PFSK-1 (cell line): ENCODE measurements around the gene IGF2BP2.

Experiments
- FOXP2 ChIP-seq: optimal IDR thresholded peaks from 2 replicates; pipeline ENCODE3; 2011; ENCODE audit warnings: borderline replicate concordance, control low read depth, inconsistent platforms; ENCODE audit not compliant: insufficient read depth; ENCODE audit errors: extremely low read length, extremely low read depth
- POLR2AphosphoS5 ChIP-seq: IDR thresholded peaks from 2 replicates; pipeline ENCODE4 v1.6.1; 2012; ENCODE audit warnings: low read depth, mild to moderate bottlenecking, control low read depth, low read length, moderate library complexity
- SIN3A ChIP-seq: IDR thresholded peaks from 2 replicates; pipeline ENCODE4 v1.6.1; 2012; ENCODE audit warnings: mild to moderate bottlenecking, low read length, moderate library complexity, borderline replicate concordance; ENCODE audit not compliant: insufficient read depth
- TAF1 ChIP-seq: IDR thresholded peaks from 2 replicates; pipeline ENCODE4 v1.6.1; 2012; ENCODE audit warnings: low read length, control low read depth, borderline replicate concordance; ENCODE audit not compliant: insufficient read depth
- TF ChIP-seq, protein P1 (sequence below), 2 experiments: IDR thresholded peaks; 2 replicates each; pipeline versions ENCODE4 v1.6.1 to v1.8.0; 2011 to 2012; ENCODE audit warnings: low read depth in 2 of 2, low read length in 2 of 2, control low read depth in 1 of 2, inconsistent platforms in 1 of 2, mild to moderate bottlenecking in 1 of 2, moderate library complexity in 1 of 2; ENCODE audit not compliant: insufficient read depth in 1 of 2

DNA sequence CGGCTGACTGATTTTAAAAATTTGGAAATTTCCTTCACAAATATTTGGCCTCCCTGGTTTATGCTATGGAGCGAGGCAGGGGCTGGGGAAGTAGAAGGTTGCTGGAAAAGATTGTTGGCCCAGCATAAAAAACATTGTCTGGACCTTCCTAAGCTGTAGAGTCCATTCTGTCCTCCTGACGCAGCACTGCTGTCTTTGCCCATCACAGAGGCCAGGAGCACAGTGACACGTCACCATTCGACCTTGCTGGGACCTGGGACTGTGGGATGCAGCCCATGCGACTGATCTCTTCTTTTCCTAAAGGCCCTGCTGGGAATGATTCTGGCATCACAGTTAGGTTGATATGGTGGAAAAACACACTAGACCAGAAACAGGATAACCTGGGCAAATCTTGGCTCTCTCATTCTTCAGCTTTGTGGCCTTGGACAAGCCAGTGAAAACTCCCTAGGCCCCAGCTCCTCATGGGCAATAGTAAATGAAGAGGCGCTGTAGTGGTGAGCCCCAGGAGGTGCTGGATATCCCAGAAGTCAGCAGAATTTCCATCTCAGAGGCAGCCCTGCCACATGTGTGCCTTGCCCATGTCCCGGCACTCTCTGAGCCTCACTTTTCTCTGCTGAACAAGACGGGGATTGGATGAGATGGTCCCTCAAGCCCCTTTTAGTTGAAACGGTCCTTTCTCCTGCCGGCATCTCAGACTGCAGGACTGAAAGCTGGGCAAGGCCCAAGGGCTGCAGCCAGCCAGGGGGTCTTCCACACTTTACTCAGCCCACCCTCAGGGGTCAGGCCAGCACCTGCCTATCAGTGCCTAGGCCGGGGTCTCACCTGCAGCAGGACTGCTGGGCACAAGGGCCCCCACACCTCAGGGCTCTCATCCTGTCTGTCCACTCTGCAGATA is 169.2 kb downstream of the IGF2BP2 start:
- TF ChIP-seq FOXP2: no peak
- TF ChIP-seq POLR2AphosphoS5: no peak
- no peak for TF ChIP-seq TAF1
- no peak for TF ChIP-seq SIN3A
- TF ChIP-seq, protein P1, sequence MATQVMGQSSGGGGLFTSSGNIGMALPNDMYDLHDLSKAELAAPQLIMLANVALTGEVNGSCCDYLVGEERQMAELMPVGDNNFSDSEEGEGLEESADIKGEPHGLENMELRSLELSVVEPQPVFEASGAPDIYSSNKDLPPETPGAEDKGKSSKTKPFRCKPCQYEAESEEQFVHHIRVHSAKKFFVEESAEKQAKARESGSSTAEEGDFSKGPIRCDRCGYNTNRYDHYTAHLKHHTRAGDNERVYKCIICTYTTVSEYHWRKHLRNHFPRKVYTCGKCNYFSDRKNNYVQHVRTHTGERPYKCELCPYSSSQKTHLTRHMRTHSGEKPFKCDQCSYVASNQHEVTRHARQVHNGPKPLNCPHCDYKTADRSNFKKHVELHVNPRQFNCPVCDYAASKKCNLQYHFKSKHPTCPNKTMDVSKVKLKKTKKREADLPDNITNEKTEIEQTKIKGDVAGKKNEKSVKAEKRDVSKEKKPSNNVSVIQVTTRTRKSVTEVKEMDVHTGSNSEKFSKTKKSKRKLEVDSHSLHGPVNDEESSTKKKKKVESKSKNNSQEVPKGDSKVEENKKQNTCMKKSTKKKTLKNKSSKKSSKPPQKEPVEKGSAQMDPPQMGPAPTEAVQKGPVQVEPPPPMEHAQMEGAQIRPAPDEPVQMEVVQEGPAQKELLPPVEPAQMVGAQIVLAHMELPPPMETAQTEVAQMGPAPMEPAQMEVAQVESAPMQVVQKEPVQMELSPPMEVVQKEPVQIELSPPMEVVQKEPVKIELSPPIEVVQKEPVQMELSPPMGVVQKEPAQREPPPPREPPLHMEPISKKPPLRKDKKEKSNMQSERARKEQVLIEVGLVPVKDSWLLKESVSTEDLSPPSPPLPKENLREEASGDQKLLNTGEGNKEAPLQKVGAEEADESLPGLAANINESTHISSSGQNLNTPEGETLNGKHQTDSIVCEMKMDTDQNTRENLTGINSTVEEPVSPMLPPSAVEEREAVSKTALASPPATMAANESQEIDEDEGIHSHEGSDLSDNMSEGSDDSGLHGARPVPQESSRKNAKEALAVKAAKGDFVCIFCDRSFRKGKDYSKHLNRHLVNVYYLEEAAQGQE (IDR thresholded peaks at IDR 0.05; ENCODE audit: insufficient read depth in 1 of 2, low read depth in 2 of 2, low read length in 2 of 2): no peak
